HepG2 (cell line): ENCODE data around the gene ZNF334. TPM values are rescaled to one million over a fixed set of nuclear protein-coding genes. Genes with fewer than 3 reads are reported as not detected.

Experiments used
- ATAC-seq: fragments of 200-7000 bp; cut with Tn5 transposase; 3 replicates; pipeline ENCODE4 v1.9.1; 2020; ENCODE audit warnings: mild to moderate bottlenecking, moderate library complexity
- BruUV-seq: library from RNA; stranded (reverse); fragments of 400-500 nt; replicated peaks from 2 replicates; lab custom pipeline; 2021; lab: Mats Ljungman, UMichigan
- CTCF ChIA-PET: fragments of 300-600 bp; formaldehyde crosslinking; extraction: SDS; loops from one replicate; lab custom pipeline; 2021; ENCODE audit warnings: low total read pairs, inconsistent platforms, low intra/inter-chr PET ratio; lab: Yijun Ruan, JAX
- POLR2A ChIA-PET: fragments of 350-600 bp; sonication (Branson Sonifier 250); formaldehyde crosslinking; loops from one replicate; lab custom pipeline; 2020; ENCODE audit warnings: antibody characterized with exemption, inconsistent platforms; lab: Yijun Ruan, JAX
- DNase-seq: peaks from one replicate; pipeline ENCODE4 v3.0.0-alpha.2; 2015; ENCODE audit warnings: low spot score
- FAIRE-seq: peaks from 3 replicates; lab custom pipeline; 2011; peaks lifted over from hg19 to GRCh38; lab: Jason Lieb, UNC
- H2AFZ ChIP-seq: one replicate; pipeline ENCODE4 v1.6.1; 2011; ENCODE audit warnings: low read length, inconsistent platforms
- H3K27ac ChIP-seq: fragments of 300-600 bp; 3 replicates; pipeline ENCODE4 v1.8.0; 2011; ENCODE audit warnings: mixed run types, mild to moderate bottlenecking, mixed read lengths, low read length, inconsistent platforms; ENCODE audit not compliant: insufficient read depth; ENCODE audit errors: extremely low read length
- H3K27me3 ChIP-seq, 2 experiments: fragments of 200-600 bp in 1 of 2; 2 replicates in 1 of 2; 3 replicates in 1 of 2; pipeline versions ENCODE4 v1.6.0 to v1.8.0; 2011; ENCODE audit warnings: low read length in 2 of 2, mild to moderate bottlenecking in 2 of 2, moderate library complexity in 2 of 2, inconsistent platforms in 1 of 2; ENCODE audit not compliant: insufficient read depth in 2 of 2, control insufficient read depth in 1 of 2
- H3K36me3 ChIP-seq, 2 experiments: fragments of 200-600 bp in 1 of 2; replicated peaks in 1 of 2; 2 replicates in 1 of 2; 3 replicates in 1 of 2; pipeline versions ENCODE4 v1.5.1 to v1.8.0; 2011; ENCODE audit warnings: low read length in 2 of 2, inconsistent platforms in 1 of 2; ENCODE audit not compliant: insufficient read depth in 2 of 2, control insufficient read depth in 1 of 2
- H3K4me1 ChIP-seq: 2 replicates; pipeline ENCODE4 v1.5.1; 2012; ENCODE audit warnings: low read length, inconsistent platforms; ENCODE audit not compliant: insufficient read depth
- H3K4me2 ChIP-seq: 2 replicates; pipeline ENCODE4 v1.6.0; 2011; ENCODE audit warnings: low read depth, low read length, inconsistent platforms
- H3K4me3 ChIP-seq, 3 experiments: fragments of 200-600 bp in 1 of 3; sonication (generic), shearing (Covaris generic) in 1 of 3; replicated peaks in 1 of 3; 2 replicates each; pipeline ENCODE4 v1.5.1; 2011 to 2016; ENCODE audit warnings: low read length in 3 of 3, inconsistent platforms in 2 of 3, low read depth in 2 of 3, mild to moderate bottlenecking in 2 of 3, control low read depth in 1 of 3, mixed read lengths in 1 of 3; ENCODE audit not compliant: insufficient read depth in 1 of 3
- H3K79me2 ChIP-seq: one replicate; pipeline ENCODE4 v1.6.1; 2011; ENCODE audit warnings: low read length, inconsistent platforms; ENCODE audit not compliant: insufficient read depth
- H3K9ac ChIP-seq: 2 replicates; pipeline ENCODE4 v1.6.0; 2011; ENCODE audit warnings: mild to moderate bottlenecking, low read depth, low read length, inconsistent platforms; ENCODE audit not compliant: insufficient read depth
- H3K9me3 ChIP-seq: 2 replicates; pipeline ENCODE4 v1.5.1; 2012; ENCODE audit warnings: mild to moderate bottlenecking, low read length
- H4K20me1 ChIP-seq: 2 replicates; pipeline ENCODE4 v1.6.0; 2011; ENCODE audit warnings: inconsistent platforms, mild to moderate bottlenecking, low read length, moderate library complexity; ENCODE audit not compliant: insufficient read depth
- MAFF ChIP-seq: IDR thresholded peaks from 2 replicates; pipeline ENCODE4 v1.6.1; 2011; ENCODE audit warnings: low read depth, low read length, improper control_type of control experiment
- MAFK ChIP-seq, 2 experiments: IDR thresholded peaks in 1 of 2; conservative IDR thresholded peaks in 1 of 2; 2 replicates each; pipeline ENCODE4 v1.6.1; 2011; ENCODE audit warnings: improper control_type of control experiment in 2 of 2, low read length in 2 of 2
- PCBP2 ChIP-seq: fragments of 200-400 bp; formaldehyde crosslinking; optimal IDR thresholded peaks from 2 replicates; pipeline ENCODE3; 2018; ENCODE audit warnings: low read length, low read depth; ENCODE audit not compliant: poor library complexity, severe bottlenecking
- ZNF512 ChIP-seq: sonication (generic); formaldehyde crosslinking; IDR thresholded peaks from 2 replicates; pipeline ENCODE4 v1.4.0; 2020; ENCODE audit warnings: mild to moderate bottlenecking, missing genetic modification reagents
- ZNF576 ChIP-seq: sonication (generic); formaldehyde crosslinking; IDR thresholded peaks from 2 replicates; pipeline ENCODE4 v1.4.0; 2020; ENCODE audit warnings: mild to moderate bottlenecking, missing genetic modification reagents
- WGBS: methylation state at CpG from one replicate; pipeline ENCODE4 v1.1.6; 2017; ENCODE audit warnings: low lambda C conversion rate; 5-methylcytosine and 5-hydroxymethylcytosine counted together
- in situ Hi-C: cut with HindIII; loops from 2 replicates; pipeline ENCODE4 v1.10.0; 2017; ENCODE audit warnings: low pct_unique_long_range_greater_than_20kb; ENCODE audit not compliant: extremely low pct_ligation_motif_present
- intact Hi-C: fragments of 100-400 bp; cut with micrococcal nuclease; formaldehyde crosslinking; loops from one replicate; pipeline ENCODE4 v1.10.0; 2022; ENCODE audit not compliant: unreplicated experiment
- polyA plus RNA-seq, 8 experiments: library from polyadenylated mRNA; depleted of rRNA in 3 of 8; stranded (reverse) in 7 of 8; unstranded in 1 of 8; fragments of >200 nt; fragmentation: Illumina TruSeq in 4 of 8; extraction: Trizol in 4 of 8; gene quantifications; 2 replicates each; pipeline versions ENCODE4 v1.2.1 to v1.2.3, GENCODE V29; 2011 to 2016; ENCODE audit warnings: low read depth in 4 of 8, missing spikeins in 1 of 8, mixed read lengths in 1 of 8; ENCODE audit not compliant: insufficient read depth in 1 of 8
- total RNA-seq, 5 experiments: library from RNA; depleted of rRNA; stranded (reverse); fragments of >200 nt; fragmentation: Illumina TruSeq; extraction: Trizol; gene quantifications; 2 replicates each; pipeline ENCODE4 v1.2.3, GENCODE V29; 2016; ENCODE audit warnings: low read depth in 1 of 5

Gene ZNF334
- total and polyA plus RNA-seq, 2 of the 13 experiments (the other 11 are each of a cell fraction or from before 2014, with no cell fraction given), result 4.8 to 7.8 TPM

GRCh38 chr20:46519471-46520068 is 6.2 kb upstream of the ZNF334 start:
- in situ Hi-C loops, result loop anchor here (5.0 kb wide), 1 partner anchor 163 kb away; no protein-coding TSS in a partner anchor
- 11% methylated on average over 3 of the region's 3 CpGs for WGBS
- TF ChIP-seq ZNF512 (CRISPR knock-in tag) (no peak), MAFF (peak; percentile 78), MAFK (conservative IDR thresholded peaks at IDR 0.05 in 1 of 2, IDR thresholded peaks at IDR 0.05 in 1 of 2; ENCODE audit: low read length in 2 of 2) (peak; percentile 76 to 84), PCBP2 (no peak), ZNF576 (CRISPR knock-in tag) (peak; percentile 90; the same call in 1 of the 2 replicates)
- TF ChIP-seq, all 625 proteins: peak for 3
- H3K4me2 ChIP-seq, result no peak overlapping the region
- intact Hi-C loops, result loop anchor here (5.0 kb wide), 2 partner anchors 38 to 228 kb away; no protein-coding TSS in a partner anchor
- H3K9me3 ChIP-seq, result no peaks in the 10 kb centered on the region
- H3K79me2 ChIP-seq, result no peaks in the 10 kb centered on the region
- no TSS peak for BruUV-seq
- DNase-seq (no peak), ATAC-seq (no peak), FAIRE-seq (no peak)
- H3K4me3 ChIP-seq, result no peak overlapping the region
- peaks cover 0 to 4% of the 10 kb centered on the region in 2 experiments; a peak in 1 of 5 replicates for H3K27me3 ChIP-seq
- H3K36me3 ChIP-seq, result no peaks in the 10 kb centered on the region
- H3K4me1 ChIP-seq, result peaks cover 27% of the 10 kb centered on the region
- H3K9ac ChIP-seq, result no peak overlapping the region
- no peaks in the 10 kb centered on the region for H4K20me1 ChIP-seq
- ChIA-PET CTCF (interaction anchor here (2.1 to 4.9 kb wide), 2 partner anchors 161 to 180 kb away, joined by 45 to 61 read pairs; no protein-coding TSS in a partner anchor), POLR2A (no interaction called here)
- H2AFZ ChIP-seq, result no peak overlapping the region
- no peak overlapping the region for H3K27ac ChIP-seq
